ENCODE data around the gene PTPN7.

The PTPN7 gene

GRCh38 chr1:202124142-202124541 is 36.3 kb downstream of the PTPN7 start:
- peak overlapping the region; percentile 48 for H3K27ac ChIP-seq
- TF ChIP-seq, protein P1, sequence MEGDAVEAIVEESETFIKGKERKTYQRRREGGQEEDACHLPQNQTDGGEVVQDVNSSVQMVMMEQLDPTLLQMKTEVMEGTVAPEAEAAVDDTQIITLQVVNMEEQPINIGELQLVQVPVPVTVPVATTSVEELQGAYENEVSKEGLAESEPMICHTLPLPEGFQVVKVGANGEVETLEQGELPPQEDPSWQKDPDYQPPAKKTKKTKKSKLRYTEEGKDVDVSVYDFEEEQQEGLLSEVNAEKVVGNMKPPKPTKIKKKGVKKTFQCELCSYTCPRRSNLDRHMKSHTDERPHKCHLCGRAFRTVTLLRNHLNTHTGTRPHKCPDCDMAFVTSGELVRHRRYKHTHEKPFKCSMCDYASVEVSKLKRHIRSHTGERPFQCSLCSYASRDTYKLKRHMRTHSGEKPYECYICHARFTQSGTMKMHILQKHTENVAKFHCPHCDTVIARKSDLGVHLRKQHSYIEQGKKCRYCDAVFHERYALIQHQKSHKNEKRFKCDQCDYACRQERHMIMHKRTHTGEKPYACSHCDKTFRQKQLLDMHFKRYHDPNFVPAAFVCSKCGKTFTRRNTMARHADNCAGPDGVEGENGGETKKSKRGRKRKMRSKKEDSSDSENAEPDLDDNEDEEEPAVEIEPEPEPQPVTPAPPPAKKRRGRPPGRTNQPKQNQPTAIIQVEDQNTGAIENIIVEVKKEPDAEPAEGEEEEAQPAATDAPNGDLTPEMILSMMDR (IDR thresholded peaks at IDR 0.05; ENCODE audit: low read depth, low read length), result no peak
- no peak overlapping the region for H3K4me3 ChIP-seq (ENCODE audit: low read depth, low read length)
- H3K9me3 ChIP-seq (ENCODE audit: severe bottlenecking), result no peaks in the 10 kb centered on the region
- peak; percentile 76 for DNase-seq
- no peaks in the 10 kb centered on the region for H3K36me3 ChIP-seq
- H3K27me3 ChIP-seq (ENCODE audit: insufficient read depth, low read depth, severe bottlenecking), result no peaks in the 10 kb centered on the region

DNA sequence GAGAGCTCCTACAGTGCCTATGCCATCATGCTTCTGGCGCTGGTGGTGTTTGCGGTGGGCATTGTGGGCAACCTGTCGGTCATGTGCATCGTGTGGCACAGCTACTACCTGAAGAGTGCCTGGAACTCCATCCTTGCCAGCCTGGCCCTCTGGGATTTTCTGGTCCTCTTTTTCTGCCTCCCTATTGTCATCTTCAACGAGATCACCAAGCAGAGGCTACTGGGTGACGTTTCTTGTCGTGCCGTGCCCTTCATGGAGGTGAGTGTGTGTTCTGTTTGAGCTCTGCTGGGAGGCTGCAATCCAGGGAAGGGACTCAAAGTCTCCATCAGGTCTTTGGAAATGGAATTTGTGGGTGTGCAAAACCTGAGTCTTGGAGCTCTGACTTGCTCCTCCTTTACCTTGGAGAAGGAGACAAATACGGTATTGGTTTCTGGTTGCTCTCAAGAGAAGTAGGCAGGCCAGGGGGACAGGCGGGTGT is 37.0 kb downstream of the PTPN7 start:
- H3K9me3 ChIP-seq (ENCODE audit: severe bottlenecking), result no peaks in the 10 kb centered on the region
- no peak overlapping the region for H3K4me3 ChIP-seq (ENCODE audit: low read depth, low read length)
- no peaks in the 10 kb centered on the region for H3K36me3 ChIP-seq
- H3K27ac ChIP-seq, result peak overlapping the region; percentile 48
- TF ChIP-seq, protein P1 (IDR thresholded peaks at IDR 0.05; ENCODE audit: low read depth, low read length), result no peak
- no peaks in the 10 kb centered on the region for H3K27me3 ChIP-seq (ENCODE audit: insufficient read depth, low read depth, severe bottlenecking)
- DNase-seq, result no peak

GRCh38 chr1:202122639-202123335 is 37.6 kb downstream of the PTPN7 start, which contains the start of gene GPR37L1:
TSS of gene GPR37L1 (plus strand) at chr1:202122917. CDS start at chr1:202122964, 47 bp downstream.
- TF ChIP-seq, protein P1 (IDR thresholded peaks at IDR 0.05; ENCODE audit: low read depth, low read length), result peak; percentile 100
- Histone ChIP-seq H3K27me3 (ENCODE audit: insufficient read depth, low read depth, severe bottlenecking) (no peaks in the 10 kb centered on the region), H3K27ac (peak within 1 kb of the TSS; percentile 48), H3K36me3 (no peaks in the 10 kb centered on the region), H3K4me3 (ENCODE audit: low read depth, low read length) (no peak within 1 kb of the TSS), H3K9me3 (ENCODE audit: severe bottlenecking) (no peaks in the 10 kb centered on the region)
- DNase-seq, result peak; percentile 99

DNA sequence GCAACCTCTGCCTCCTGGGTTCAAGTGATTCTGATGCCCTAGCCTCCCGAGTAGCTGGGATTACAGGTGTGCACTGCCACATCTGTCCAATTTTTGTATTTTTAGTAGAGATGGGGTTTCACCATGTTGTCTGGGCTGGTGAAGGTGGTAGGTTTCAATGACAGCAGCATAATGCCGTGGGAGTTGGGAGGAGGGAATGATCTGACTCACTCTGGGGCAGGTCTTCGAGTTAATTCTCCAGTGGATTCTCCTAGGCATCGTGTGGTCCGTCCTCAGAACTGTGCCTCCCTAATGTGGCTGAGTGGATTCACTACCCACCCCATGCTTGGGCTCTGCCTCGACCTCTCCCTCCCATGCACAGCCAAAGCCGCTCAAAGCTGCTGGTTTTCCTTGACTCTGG is 39.4 kb downstream of the PTPN7 start:
- Histone ChIP-seq H3K27me3 (ENCODE audit: insufficient read depth, low read depth, severe bottlenecking) (no peaks in the 10 kb centered on the region), H3K4me3 (ENCODE audit: low read depth, low read length) (no peak overlapping the region), H3K9me3 (ENCODE audit: severe bottlenecking) (no peaks in the 10 kb centered on the region), H3K27ac (no peak overlapping the region), H3K36me3 (no peaks in the 10 kb centered on the region)
- TF ChIP-seq, protein P1 (IDR thresholded peaks at IDR 0.05; ENCODE audit: low read depth, low read length), result no peak
- no peak for DNase-seq

- no peaks in the 10 kb centered on the region for H3K9me3 ChIP-seq (ENCODE audit: severe bottlenecking)
- H3K27ac ChIP-seq, result no peak overlapping the region
- DNase-seq, result no peak
- H3K27me3 ChIP-seq (ENCODE audit: insufficient read depth, low read depth, severe bottlenecking), result no peaks in the 10 kb centered on the region
- no peaks in the 10 kb centered on the region for H3K36me3 ChIP-seq
- TF ChIP-seq, protein P1 (IDR thresholded peaks at IDR 0.05; ENCODE audit: low read depth, low read length), result no peak
- H3K4me3 ChIP-seq (ENCODE audit: low read depth, low read length), result no peak overlapping the region
Observed at GRCh38 chr1:202117898-202118371, 42.5 kb downstream of the PTPN7 start.

Measured in WERI-Rb-1 (cell line).